ENCODE data around the gene DPYSL5.

GRCh38 chr2:26894136-26894535, 46.2 kb downstream of the DPYSL5 start:
- TF ChIP-seq CTCF (IDR thresholded peaks at IDR 0.05) (no peak), POLR2A (IDR thresholded peaks at IDR 0.05) (no peak), EP300 (IDR thresholded peaks at IDR 0.05) (no peak), POLR2AphosphoS5 (IDR thresholded peaks at IDR 0.05) (no peak)
